Neutrophil (primary cell): ENCODE data around the gene NEU4.

ENCODE experiments used
- H3K27ac ChIP-seq: fragments of 200-600 bp; sonication (generic); 2 replicates; pipeline ENCODE4 v1.5.1; 2016; ENCODE audit warnings: mild to moderate bottlenecking, moderate library complexity
- H3K27me3 ChIP-seq: fragments of 200-600 bp; sonication (generic); 2 replicates; pipeline ENCODE4 v1.6.0; 2016; ENCODE audit warnings: mild to moderate bottlenecking
- H3K36me3 ChIP-seq: fragments of 200-600 bp; sonication (generic); 2 replicates; pipeline ENCODE4 v1.5.1; 2017
- H3K4me1 ChIP-seq, 2 experiments: fragments of 200-600 bp in 1 of 2; sonication (generic) in 1 of 2; 1 replicate in 1 of 2; 2 replicates in 1 of 2; pipeline versions ENCODE4 v1.5.1 to v1.6.1; 2013 to 2016; ENCODE audit warnings: low read depth in 1 of 2, low read length in 1 of 2, mild to moderate bottlenecking in 1 of 2, moderate library complexity in 1 of 2; ENCODE audit not compliant: control insufficient read depth in 1 of 2, insufficient read depth in 1 of 2
- H3K4me3 ChIP-seq, 2 experiments: fragments of 200-600 bp in 1 of 2; sonication (generic) in 1 of 2; 1 replicate in 1 of 2; 2 replicates in 1 of 2; pipeline ENCODE4 v1.5.1; 2013 to 2016; ENCODE audit warnings: low read depth in 1 of 2, low read length in 1 of 2, mild to moderate bottlenecking in 1 of 2, moderate library complexity in 1 of 2
- H3K9me3 ChIP-seq: fragments of 200-600 bp; sonication (generic); 2 replicates; pipeline ENCODE4 v1.5.1; 2016
- TF ChIP-seq, protein P1 (sequence below): fragments of 200-600 bp; sonication (generic); IDR thresholded peaks from 2 replicates; pipeline ENCODE4 v1.5.1; 2016; ENCODE audit warnings: antibody characterized with exemption

The NEU4 gene

GRCh38 chr2:241850544-241851324 is 41.7 kb downstream of the NEU4 start:
- Histone ChIP-seq H3K27me3 (peaks cover 22% of the 10 kb centered on the region), H3K4me3 (no peak overlapping the region), H3K27ac (no peak overlapping the region), H3K4me1 (no peaks in the 10 kb centered on the region), H3K36me3 (no peaks in the 10 kb centered on the region), H3K9me3 (no peaks in the 10 kb centered on the region)
- TF ChIP-seq, protein P1, sequence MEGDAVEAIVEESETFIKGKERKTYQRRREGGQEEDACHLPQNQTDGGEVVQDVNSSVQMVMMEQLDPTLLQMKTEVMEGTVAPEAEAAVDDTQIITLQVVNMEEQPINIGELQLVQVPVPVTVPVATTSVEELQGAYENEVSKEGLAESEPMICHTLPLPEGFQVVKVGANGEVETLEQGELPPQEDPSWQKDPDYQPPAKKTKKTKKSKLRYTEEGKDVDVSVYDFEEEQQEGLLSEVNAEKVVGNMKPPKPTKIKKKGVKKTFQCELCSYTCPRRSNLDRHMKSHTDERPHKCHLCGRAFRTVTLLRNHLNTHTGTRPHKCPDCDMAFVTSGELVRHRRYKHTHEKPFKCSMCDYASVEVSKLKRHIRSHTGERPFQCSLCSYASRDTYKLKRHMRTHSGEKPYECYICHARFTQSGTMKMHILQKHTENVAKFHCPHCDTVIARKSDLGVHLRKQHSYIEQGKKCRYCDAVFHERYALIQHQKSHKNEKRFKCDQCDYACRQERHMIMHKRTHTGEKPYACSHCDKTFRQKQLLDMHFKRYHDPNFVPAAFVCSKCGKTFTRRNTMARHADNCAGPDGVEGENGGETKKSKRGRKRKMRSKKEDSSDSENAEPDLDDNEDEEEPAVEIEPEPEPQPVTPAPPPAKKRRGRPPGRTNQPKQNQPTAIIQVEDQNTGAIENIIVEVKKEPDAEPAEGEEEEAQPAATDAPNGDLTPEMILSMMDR = no peak

- peaks cover 16% of the 10 kb centered on the region for H3K27me3 ChIP-seq
- TF ChIP-seq, protein P1 = no peak
These were observed 42.5 kb downstream of the NEU4 start for GRCh38 chr2:241851325-241852115.

GRCh38 chr2:241852116-241852980 is 43.4 kb downstream of the NEU4 start:
- Histone ChIP-seq H3K4me3 (no peak overlapping the region), H3K9me3 (no peaks in the 10 kb centered on the region), H3K4me1 (no peaks in the 10 kb centered on the region), H3K27me3 (peaks cover 15% of the 10 kb centered on the region), H3K27ac (no peak overlapping the region), H3K36me3 (no peaks in the 10 kb centered on the region)
- TF ChIP-seq, protein P1 = no peak

More at GRCh38 chr2:241851325-241852115, 42.5 kb downstream of the NEU4 start:
- Histone ChIP-seq H3K27ac (no peak overlapping the region), H3K4me1 (no peaks in the 10 kb centered on the region), H3K4me3 (no peak overlapping the region), H3K9me3 (no peaks in the 10 kb centered on the region), H3K36me3 (no peaks in the 10 kb centered on the region)

DNA sequence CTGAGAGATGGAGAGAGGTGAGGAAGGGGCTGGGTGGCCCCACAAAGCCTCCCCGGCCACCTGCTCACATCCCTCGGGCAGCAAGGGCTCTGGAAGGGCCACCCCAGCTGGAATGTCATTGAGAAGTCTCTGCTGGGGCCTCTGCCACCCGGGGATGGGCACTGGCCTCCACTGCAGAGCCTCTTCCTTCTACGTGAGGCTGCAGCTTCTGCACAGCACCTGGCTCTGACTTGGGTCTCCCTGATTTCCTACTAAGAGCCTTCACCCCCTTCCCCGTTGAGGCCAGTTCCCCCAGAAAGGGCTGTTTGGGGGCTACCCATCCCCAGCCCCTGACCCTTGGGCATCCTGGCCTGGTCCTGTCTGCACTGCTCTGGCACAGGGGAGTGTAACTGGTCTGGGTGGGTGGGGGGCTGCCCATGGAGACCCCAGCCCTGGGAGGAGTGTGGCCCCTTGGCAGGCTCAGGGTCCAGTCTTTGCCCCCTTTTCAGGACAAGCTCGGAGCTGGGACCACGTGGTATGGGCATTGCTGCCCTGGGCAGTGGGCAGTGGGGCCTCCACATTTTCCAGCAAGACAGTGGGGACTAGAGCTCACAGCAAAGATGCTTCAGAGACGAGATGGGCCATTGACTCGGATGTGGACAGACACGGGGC is 44.1 kb downstream of the NEU4 start:
- Histone ChIP-seq H3K9me3 (no peaks in the 10 kb centered on the region), H3K27me3 (peaks cover 15% of the 10 kb centered on the region)

More for the DNA sequence above, 44.1 kb downstream of the NEU4 start:
- TF ChIP-seq, protein P1 = no peak
- no peaks in the 10 kb centered on the region for H3K36me3 ChIP-seq
- no peak overlapping the region for H3K27ac ChIP-seq
- no peaks in the 10 kb centered on the region for H3K4me1 ChIP-seq
- no peak overlapping the region for H3K4me3 ChIP-seq
